ENCODE results near the gene SPIC. TPM values are rescaled to one million over a fixed set of nuclear protein-coding genes. Genes with fewer than 3 reads are reported as not detected.
A peak's percentile ranks its signal among the peaks of the same experiment; 100 is the strongest.
"Not testable (repeated sequence)": the region's sequence is repeated elsewhere in the genome, so short reads cannot be mapped to it uniquely, and the experiment has no call there.

SPIC gene
- total RNA-seq (2014; rRNA removed; shearing (Covaris generic)), result not detected in 2 replicates

- no peak for DNase-seq (ENCODE audit: low spot score)
- in situ Hi-C loops (cut with HindIII; ENCODE audit: low sequenced_read_pairs), result no loop called here
These were observed at the start of gene SPIC for GRCh38 chr12:101474711-101475386. SPIC (plus strand) TSS chr12:101475336; CDS start chr12:101476905, 1,569 bp downstream.

- DNase-seq (ENCODE audit: low spot score), result no peak
- in situ Hi-C loops (cut with HindIII; ENCODE audit: low sequenced_read_pairs), result no loop called here
These were observed 44.7 kb upstream of the SPIC start for GRCh38 chr12:101430456-101430855.

GRCh38 chr12:101436136-101436535 lies 39.0 kb upstream of the SPIC start:
- in situ Hi-C loops (cut with HindIII; ENCODE audit: low sequenced_read_pairs), result no loop called here
- DNase-seq (ENCODE audit: low spot score), result no peak

- no peak for DNase-seq (ENCODE audit: low spot score)
- in situ Hi-C loops (cut with HindIII; ENCODE audit: low sequenced_read_pairs), result no loop called here
These were observed 35.9 kb upstream of the SPIC start for GRCh38 chr12:101439236-101439635.

DNA sequence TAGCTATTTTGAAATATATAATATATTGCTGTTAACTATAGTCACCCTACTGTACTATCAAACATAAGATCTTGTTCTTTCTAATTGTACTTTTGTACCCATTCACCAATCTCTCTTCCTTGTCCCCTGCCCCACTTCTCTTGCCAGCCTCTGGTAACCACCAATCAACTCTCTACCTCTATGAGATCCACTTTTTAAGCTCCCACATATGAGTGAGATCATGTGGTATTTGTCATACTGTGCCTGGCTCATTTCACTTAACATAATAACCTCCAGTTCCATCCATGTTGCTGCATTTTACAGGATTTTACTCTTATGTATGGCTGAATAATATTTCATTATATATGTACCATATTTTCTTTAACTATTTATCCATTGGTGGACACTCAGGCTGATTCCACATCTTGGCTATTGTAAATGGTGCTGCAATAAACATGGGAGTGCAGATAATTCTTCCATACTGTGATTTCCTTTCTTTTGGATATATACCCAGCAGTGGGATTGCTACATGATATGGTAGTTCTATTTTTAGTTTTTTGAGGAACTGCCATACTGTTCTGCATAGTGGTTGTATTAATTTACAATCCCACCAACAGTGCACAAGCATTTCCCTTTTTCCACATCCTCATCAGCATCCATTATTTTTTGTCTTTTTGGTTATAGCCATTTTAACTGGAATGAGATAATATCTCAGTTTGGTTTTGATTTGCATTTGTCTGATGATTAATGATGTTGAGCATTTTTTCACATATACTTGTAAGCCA lies 33.5 kb upstream of the SPIC start:
- in situ Hi-C loops (cut with HindIII; ENCODE audit: low sequenced_read_pairs), result no loop called here

GRCh38 chr12:101455685-101456084 lies 19.5 kb upstream of the SPIC start:
- in situ Hi-C loops (cut with HindIII; ENCODE audit: low sequenced_read_pairs), result no loop called here
- no peak for DNase-seq (ENCODE audit: low spot score)

More for the DNA sequence above, 33.5 kb upstream of the SPIC start:
- no peak for DNase-seq (ENCODE audit: low spot score)

DNA sequence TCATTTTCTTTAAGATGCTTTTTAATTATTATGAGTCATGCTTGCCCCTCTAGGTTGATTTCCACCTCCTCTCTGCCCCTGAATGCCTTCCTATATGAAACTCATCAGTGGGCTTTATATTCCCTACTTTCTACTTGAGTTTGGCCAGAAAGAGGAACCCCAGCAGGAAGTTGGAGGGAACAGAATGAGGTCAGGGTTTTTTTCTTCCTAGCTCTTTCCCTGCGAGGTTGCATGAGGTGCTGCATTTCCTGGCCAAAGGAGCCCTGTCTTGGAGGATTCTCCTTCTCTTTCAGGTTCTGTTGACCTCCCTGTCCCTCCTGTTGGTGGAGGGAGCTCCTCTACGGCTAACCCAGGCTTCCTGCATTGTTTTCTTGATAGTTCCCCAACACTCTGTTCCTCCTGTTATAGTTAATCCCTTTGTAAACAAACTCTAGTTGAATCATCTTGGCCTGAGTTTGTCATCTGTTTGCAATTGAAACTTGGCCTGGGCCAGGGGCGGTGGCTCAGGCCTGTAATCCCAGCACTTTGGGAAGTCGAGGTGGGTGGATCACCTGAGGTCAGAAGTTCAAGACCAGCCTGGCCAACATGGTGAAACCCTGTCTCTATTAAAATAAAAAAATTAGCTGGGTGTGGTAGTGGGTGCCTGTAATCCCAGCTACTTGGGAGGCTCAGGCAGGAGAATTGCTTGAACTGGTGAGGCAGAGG lies 15.3 kb upstream of the SPIC start:
- DNase-seq (ENCODE audit: low spot score), result no peak
- in situ Hi-C loops (cut with HindIII; ENCODE audit: low sequenced_read_pairs), result no loop called here

GRCh38 chr12:101468948-101469347 lies 6.2 kb upstream of the SPIC start:
- no peak for DNase-seq (ENCODE audit: low spot score)
- in situ Hi-C loops (cut with HindIII; ENCODE audit: low sequenced_read_pairs), result no loop called here

- no peak for DNase-seq (ENCODE audit: low spot score)
- in situ Hi-C loops (cut with HindIII; ENCODE audit: low sequenced_read_pairs), result no loop called here
These were observed 4.2 kb upstream of the SPIC start for GRCh38 chr12:101470939-101471338.

- DNase-seq (ENCODE audit: low spot score); in situ Hi-C loops (cut with HindIII; ENCODE audit: low sequenced_read_pairs): not testable (repeated sequence)
These were observed 3.3 kb upstream of the SPIC start for GRCh38 chr12:101471878-101472277.

DNA sequence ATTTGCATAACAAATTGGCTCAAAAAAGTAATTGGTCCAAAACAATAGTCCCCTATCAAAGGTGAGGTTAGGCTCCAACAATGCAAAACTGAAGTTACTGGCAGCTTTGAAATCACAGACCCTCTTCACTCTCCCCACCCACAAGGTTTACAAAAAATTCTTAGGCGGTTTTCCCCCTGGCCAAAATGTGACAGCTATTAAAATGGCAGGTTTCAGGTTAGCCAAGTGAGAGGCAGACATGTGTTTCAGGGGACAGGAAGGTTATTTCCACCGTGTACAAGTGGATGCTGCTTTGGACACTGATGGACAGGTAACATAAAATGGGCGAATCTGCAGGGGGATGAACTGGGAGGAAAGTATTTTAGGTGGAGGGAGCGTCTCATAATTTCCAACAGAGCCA lies 888 bp upstream of the SPIC start:
- no peak for DNase-seq (ENCODE audit: low spot score)
- in situ Hi-C loops (cut with HindIII; ENCODE audit: low sequenced_read_pairs), result no loop called here

DNA sequence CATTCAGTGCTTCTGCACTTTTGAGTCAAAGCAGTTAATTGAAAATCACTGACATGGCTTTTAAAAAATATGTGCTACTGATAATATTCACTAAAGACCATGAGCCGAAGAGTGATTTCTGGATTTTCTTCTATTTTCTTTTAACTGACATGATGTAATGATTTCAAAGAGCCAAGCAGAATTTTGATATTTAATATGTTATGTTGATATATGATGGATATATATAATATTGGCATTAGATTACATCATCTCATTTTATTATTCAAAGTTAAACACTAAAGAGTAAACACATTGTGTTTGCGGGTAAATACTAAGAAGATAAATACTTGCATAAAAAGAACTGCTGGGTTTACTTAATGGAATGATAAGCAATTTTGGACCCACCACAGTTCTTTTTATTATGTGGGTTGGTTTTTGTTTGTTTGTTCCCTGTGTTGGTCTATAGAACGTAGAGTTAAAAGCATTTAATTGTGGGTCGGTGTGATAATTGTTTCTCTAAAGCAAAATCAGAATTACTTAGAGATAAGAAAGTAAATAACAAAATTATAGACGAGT lies 692 bp downstream of the SPIC start:
- in situ Hi-C loops (cut with HindIII; ENCODE audit: low sequenced_read_pairs), result no loop called here
- DNase-seq (ENCODE audit: low spot score), result no peak

GRCh38 chr12:101480849-101481248 lies 5.7 kb downstream of the SPIC start:
- in situ Hi-C loops (cut with HindIII; ENCODE audit: low sequenced_read_pairs), result no loop called here
- no peak for DNase-seq (ENCODE audit: low spot score)

GRCh38 chr12:101485021-101485420 lies 9.9 kb downstream of the SPIC start:
- no peak for DNase-seq (ENCODE audit: low spot score)

DNA sequence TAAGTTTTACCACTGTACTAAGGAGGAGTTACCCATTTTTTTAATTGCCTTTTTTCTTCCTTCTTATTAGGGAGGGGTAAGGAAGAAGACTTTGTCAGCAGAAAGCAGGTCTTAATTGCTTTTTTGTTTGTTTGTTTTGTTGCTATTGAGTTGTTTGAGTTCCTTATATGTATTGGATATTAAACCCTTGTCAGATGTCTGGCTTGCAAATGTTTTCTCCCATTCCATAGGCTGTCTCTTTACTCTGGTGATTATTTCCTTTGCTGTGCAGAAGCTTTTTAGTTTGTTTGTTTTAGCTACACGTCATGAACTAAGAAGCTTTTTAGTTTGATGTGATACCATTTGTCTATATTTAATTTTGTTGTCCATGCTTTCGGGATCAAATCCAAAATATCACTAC lies 13.3 kb downstream of the SPIC start:
- DNase-seq (ENCODE audit: low spot score), result no peak
- in situ Hi-C loops (cut with HindIII; ENCODE audit: low sequenced_read_pairs), result no loop called here

More at GRCh38 chr12:101485021-101485420, 9.9 kb downstream of the SPIC start:
- in situ Hi-C loops (cut with HindIII; ENCODE audit: low sequenced_read_pairs), result no loop called here

DNA sequence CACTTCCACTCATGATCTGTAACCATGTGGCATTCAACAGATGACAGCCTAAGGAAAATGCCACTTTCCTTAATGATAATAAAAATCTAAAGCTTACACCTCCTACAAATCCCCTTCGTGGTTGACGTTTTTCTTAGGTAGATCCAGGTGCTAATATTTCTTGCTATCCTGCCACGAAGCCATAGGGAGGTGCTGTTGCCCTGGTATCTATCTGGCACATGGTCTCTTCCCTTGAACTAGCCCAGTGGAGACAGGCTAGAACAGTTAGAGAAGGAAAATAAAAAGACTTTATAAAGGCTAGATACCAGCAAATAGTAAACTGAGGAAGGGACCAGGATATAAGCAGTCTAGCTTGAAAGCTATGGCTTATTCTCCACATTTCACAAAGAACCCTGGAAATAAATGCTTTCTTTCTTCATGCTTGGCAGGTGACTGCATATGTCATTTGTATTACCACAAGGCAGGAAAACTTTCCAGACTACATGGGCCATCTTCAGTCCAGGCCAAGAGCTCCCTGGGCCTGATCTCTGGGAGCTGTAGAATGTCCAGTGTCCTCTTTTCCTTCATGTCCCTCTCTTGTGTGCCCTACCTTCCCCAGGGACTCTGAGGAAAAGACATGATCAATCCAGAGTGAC lies 15.3 kb downstream of the SPIC start:
- in situ Hi-C loops (cut with HindIII; ENCODE audit: low sequenced_read_pairs), result no loop called here
- peak; percentile 6 for DNase-seq (ENCODE audit: low spot score)

DNA sequence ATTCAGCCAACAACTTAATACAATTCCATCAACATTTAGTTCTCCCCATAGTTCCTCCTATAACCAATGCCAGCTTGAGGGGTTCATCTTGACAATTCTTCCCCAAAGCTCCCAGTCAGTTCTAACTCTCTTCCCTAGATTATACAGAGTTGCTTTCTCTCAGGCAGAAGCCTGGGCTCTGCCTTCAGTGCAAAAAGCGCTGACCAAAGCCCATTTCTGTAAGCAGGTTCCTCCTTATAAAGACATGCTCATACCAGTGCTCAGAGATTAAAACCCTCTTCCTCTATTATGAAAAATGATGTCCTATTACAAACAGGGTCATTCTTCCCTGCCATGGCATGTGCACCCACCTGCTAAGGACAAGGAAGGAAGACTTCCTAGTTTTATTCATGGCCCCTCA lies 16.2 kb downstream of the SPIC start:
- in situ Hi-C loops (cut with HindIII; ENCODE audit: low sequenced_read_pairs), result no loop called here
- no peak for DNase-seq (ENCODE audit: low spot score)

DNA sequence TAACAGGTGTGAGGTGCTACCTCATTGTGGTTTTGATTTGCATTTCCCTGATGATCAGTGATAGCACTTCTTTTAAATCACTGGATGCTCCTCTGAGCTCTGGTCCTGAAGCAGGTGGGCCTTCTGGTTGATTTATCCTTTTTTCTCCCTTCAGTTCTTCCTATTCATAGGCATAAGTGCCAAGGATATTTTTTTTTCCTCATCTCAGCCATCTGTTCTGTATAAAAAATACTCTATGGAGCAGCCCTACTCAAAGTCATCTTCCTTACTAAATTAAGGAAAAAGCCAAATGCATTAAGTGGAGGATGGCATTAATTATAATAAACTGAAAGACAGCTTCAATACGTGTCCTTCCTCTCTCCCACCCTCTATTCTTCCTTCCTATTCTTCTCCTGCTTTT lies 18.4 kb downstream of the SPIC start:
- in situ Hi-C loops (cut with HindIII; ENCODE audit: low sequenced_read_pairs), result no loop called here
- DNase-seq (ENCODE audit: low spot score), result no peak

DNA sequence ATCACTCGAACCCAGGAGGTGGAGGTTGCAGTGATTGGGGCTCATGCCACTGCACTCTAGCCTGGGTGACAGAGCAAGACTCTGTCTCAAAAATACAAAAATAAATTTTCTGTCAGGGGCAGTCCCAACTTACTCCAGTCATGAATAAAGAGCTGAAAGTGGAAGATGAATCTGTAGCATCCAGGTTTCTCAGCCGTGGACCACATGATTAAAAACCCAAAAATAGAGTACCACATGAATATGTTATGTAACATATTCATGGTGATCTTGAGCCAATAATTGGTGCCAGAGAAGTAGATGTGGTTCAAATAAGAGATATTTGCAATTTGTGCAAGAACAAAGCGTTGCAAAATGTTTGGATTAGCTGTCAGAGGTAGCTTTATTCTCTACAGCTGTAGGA lies 23.1 kb downstream of the SPIC start:
- DNase-seq (ENCODE audit: low spot score), result no peak
- in situ Hi-C loops (cut with HindIII; ENCODE audit: low sequenced_read_pairs), result no loop called here
